HTERT RPE-1 (cell line): Measurements from ENCODE around the gene CCNE1.

Source experiments
- in situ Hi-C: fragments of 300-500 bp; cut with MboI; formaldehyde crosslinking; loops from 4 replicates; pipeline ENCODE4 v1.14.3; 2020; ENCODE audit warnings: low sequenced_read_pairs

The CCNE1 gene

DNA sequence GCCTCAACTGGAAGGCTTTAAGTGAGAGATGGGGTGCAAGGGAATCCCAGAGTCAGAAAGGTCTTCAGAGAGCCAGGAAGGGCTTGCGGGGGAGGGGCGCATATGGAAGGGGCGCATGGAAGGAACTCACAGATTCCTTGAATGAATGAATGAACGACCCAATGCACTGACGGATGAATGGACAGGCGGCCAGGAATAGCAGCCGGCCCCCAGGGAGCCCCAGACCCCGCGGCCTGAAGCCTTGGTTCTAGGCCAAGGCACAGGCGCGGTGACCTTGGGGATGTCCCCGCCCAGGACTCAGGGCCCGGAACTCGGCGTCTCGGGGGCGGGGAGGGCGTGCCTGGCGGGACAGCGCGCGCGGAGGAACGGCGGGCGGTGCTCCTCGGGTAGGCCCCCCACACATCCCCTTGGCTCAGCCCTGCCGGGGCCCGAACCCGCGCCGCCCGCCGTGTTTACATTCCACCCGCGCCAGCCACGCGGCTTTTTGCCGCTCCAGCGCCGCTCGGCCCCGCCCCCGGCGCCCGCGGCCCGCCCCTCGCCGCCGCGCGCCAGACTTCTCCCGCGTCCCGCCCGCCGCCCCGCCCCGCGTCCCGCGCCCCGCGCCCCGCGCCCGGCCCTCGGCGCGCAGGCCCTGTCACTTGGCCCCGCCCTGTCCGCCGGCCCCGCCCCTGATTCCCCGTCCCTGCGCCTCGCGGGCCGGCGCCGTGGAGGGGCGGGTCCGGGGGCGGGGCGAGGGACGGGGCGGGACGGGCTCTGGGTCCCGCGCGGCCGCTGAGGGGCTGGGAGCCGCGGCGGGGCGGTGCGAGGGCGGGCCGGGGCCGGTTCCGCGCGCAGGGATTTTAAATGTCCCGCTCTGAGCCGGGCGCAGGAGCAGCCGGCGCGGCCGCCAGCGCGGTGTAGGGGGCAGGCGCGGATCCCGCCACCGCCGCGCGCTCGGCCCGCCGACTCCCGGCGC lies at the start of gene CCNE1:
Gene CCNE1 (plus strand): TSS at position 867 of the 955 bp plus-strand sequence. CDS start 565 bp downstream, outside the sequence.
- in situ Hi-C loops: no loop called here

DNA sequence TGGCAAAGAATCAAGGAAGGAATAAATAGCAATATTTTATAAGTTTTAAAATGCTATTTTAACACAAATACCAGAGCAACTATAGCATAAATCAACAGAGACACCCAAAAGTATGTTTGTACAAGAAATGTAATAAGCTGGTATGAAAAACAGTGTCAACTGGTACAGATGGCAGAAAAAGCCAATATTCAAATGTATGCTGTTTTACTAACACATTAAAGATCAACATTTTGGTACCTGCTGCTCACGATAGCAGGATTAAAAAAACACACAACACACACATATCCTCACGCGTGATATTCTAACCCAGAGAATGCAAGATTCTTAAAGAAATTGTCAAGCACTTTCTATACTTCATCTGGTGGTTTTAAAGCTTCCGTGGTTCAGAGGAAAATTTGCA lies 48.6 kb upstream of the CCNE1 start:
- in situ Hi-C loops: no loop called here

DNA sequence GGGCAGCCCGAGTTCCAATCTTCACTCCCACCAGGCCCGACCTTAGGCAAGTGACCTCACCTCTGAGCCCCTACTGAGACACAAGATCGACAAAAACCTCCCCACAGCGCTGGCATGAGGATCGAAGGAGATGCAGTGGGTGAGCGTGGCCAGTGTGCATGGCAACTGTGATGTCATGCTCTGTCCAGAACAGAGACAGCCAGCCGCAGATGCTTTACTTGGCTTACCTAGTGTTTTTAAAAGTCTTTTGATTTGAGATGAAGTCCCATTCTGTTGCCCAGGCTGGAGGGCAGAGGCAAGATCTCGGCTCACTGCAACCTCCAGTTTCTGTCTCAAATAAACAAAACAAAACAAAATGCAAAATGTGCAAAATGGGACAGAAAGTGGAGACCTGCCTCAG lies 47.4 kb upstream of the CCNE1 start:
- in situ Hi-C loops: no loop called here

DNA sequence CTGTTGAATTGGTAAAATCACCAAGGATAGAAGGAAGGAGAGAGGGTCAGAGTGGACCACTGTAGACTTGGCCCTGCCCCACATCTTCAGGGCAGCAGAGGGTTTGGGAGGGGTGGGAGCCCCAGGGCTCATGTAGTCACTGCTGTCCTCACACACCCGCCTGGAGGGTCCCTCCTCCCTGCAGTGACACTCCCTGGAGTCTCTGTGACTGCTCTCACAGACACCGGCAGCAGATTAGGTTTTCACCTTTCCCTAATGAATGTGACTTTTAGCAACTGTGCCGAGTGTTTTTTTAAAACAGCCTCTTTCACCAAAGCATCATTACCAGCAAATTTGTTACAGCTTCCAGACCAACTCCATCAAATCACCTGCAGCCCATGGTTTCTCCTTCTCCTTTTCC lies 45.7 kb upstream of the CCNE1 start:
- in situ Hi-C loops: no loop called here

DNA sequence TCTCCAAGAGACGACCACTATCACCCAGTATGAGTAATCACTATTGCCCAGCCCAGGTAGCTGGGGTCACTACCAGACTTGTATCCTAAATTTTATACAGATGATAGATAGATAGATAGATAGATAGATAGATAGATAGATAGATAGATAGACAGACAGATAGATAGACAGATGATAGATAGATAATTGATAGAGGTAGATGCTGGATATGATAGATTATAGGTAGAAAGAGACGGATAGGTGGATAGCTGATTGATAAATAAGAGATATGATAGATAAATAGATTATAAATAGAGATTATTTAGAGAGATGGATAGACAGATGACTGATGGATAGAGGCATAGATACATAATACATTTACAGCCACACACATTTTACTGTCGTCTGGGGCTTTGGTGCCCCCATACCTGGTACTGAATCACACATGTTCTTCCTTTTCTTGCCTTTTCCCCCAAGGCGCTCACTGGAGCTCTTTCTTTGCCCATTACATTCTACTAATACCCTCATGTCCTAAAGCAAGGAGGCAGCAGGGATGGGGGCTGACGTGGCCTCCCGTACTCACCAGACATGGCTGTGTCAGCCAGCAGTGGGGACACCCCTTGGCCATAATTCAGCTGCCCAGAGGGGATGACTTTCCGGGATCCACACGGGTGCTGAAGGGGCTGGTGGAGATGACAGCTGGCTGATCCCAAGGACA lies 44.6 kb upstream of the CCNE1 start:
- in situ Hi-C loops: no loop called here

DNA sequence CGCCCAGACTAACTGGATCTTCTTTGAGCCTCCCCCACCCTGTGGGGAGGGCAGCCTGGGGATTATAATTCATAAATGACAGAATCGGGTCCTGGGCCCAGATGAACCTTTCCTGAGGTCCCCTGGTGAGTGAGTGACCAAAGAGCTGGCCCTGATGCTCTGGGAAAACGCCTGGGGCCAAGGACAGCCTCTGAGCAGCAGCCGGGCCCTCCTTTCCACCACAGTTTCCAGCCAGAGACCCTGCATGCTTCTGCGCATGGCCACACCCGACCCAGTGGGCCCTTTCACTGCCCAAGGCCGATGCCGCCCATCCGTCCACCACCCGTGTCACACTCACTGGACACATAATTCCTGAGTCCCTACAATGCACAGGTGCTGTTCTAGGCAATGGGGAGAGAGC lies 43.6 kb upstream of the CCNE1 start:
- in situ Hi-C loops: no loop called here

DNA sequence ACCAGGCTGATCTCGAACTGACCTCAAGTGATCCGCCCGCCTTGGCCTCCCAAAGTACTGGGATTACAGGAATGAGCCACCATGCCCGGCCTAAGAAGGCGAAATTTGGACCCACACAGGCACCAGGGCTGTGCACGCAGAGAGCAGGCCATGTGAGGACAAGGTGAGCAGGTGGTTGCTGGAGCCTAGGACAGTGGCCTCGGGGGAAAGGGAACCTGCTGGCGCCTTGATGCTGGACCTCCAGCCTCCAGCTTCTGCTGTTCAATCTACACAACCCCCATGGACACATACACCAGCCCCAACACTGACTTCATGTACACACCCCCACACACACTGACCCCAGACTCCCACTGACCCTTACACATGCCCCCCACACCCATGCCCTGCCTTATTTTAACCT lies 41.8 kb upstream of the CCNE1 start:
- in situ Hi-C loops: no loop called here

DNA sequence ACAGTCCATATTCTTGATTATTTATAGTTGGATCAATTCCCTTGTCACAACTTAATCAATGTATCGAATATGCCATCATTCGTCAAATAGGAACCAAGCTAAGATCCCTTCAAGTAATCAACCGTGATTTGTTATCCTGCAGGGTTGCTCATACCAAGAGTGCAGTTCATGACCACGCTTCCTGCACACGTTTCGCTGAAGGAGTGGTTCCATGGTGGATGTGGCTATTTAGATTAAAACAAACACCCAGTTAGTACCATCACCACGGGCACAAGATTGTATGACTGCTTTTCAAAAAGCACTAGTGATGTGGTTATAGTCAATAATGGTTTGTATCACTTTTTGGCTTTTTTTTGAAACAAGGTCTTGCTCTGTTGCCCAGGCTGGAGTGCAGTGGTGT lies 41.1 kb upstream of the CCNE1 start:
- in situ Hi-C loops: no loop called here

DNA sequence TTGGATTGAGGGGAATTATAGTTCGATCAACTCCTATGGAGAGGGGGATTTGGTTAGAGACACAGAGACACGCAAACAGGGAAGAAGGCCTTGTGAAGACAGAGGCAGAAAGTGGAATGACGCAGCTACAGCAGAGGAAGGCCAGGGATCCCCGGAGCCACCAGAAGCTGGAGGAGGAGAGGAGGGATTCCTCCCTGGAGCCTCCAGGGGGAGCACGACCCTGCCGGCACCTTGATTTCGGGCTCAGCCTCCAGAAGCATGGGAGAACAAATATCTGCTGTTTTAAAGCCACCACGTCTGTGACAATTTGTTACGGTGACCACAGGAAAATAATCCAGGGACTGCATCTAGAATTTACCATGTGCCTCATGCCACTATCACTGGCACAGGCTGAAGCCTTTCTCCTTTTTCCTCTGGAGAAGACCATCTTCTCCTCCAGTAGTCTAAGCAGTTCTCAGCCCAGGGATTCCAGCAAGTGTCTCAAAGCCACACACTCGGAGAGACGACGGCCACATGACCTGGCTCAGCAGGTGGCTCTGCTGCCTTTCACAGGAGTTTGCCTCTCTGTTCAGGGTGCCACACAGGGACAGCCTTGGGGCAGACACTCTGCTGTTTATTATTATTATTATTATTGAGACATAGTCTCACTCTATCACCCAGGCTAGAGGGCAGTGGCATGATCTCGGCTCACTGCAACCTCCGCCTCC lies 39.9 kb upstream of the CCNE1 start:
- in situ Hi-C loops: no loop called here

DNA sequence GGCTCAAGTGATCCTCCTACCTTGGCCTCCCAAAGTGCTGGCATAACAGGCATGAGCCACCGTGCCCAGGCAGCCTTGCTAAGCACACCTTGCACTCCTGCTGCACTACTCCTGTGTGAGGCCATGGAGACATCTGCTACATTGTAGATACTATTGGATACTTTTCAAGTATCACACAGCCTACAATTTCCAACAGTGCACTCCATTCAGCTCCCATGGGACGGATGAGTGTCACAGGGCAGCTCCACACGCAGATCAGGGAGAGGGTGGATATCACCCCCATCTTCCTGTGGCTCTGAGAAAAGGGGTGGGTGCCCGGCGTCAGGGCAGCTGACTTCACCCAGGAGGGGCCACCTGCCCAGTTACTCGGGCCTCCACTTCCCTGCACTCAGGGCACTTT lies 39.1 kb upstream of the CCNE1 start:
- in situ Hi-C loops: no loop called here

DNA sequence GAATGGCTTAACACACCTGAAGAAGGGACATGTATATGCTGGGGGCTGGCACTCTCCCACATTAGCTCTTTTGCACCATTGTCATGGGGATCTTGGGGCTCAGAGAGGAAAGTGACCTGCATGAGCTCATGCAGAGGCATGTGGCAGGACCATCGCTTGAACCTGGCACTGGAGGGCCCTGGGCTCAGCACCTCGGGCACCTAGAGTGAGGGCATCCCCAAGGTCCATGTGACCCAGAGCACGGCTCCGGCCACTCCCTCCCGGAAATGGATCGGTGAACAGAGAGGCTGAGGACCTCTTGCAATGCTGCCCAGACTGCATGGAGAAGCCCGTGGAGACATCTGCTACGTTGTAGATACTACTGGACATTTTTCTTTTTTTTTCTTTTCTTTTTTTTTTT lies 38.6 kb upstream of the CCNE1 start:
- in situ Hi-C loops: no loop called here

DNA sequence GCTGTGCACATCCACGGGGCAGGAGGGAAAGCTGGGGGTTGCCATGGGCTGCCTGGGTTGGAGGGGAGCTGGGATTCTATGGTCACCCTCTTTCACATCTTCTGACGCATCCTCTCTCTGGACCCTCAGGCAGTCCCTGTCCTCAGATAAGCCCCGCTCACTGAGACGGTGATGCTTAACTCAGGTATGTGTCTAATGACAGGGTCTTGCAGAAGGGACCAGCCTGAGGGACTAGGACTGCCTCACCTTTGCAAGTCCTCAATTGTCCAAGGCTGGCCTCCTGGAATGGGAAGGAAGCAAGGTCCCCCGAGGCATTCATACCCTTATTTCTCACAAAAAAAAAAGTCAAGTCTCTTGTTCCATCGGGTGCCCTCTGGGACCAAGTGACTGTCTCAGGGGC lies 37.7 kb upstream of the CCNE1 start:
- in situ Hi-C loops: no loop called here

DNA sequence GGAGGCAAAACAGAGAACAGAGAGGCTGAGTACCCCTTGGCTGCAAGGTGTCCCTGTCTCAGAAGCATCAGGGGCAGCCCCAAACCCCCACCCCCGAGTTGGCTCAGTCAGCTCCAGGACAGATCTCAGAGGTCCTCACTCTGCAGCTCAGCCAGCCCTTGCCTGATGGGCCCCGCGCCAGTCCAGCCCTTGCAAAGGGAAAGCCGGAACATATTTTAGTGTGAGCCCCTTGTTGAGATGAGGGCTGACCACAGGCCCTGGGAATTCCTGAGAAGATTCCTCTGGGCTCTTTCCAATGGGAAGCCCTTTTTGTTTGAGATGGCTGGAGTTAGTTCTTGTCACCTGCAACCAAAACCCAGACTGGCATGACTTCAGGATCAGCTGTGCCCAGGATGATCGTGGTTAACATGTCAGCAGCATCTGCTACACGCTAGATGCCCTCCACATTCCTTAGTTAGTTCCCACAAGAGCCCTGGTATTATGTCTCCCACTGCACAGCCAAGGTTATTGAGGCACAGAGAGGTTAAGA lies 33.9 kb upstream of the CCNE1 start:
- in situ Hi-C loops: no loop called here

DNA sequence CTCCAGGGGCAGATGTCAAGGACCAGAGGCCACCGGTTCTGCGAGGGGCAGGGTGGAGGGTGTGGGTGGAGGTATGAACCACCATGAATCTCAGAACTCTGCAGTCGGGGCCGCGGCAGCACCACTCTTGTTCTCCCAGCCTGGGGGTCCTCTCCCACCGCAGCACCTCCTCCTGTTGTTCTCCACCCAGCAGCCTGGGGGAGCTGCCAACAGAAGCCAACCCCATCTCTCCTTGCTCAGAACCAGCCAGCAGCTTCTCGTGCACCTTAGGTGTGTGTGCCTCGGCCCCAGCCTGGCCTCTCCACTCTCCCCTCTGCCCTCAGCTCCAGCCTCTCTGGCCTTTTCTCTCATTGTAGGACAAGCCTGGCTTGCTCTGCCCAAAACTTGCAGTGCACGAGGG lies 31.9 kb upstream of the CCNE1 start:
- in situ Hi-C loops: no loop called here

DNA sequence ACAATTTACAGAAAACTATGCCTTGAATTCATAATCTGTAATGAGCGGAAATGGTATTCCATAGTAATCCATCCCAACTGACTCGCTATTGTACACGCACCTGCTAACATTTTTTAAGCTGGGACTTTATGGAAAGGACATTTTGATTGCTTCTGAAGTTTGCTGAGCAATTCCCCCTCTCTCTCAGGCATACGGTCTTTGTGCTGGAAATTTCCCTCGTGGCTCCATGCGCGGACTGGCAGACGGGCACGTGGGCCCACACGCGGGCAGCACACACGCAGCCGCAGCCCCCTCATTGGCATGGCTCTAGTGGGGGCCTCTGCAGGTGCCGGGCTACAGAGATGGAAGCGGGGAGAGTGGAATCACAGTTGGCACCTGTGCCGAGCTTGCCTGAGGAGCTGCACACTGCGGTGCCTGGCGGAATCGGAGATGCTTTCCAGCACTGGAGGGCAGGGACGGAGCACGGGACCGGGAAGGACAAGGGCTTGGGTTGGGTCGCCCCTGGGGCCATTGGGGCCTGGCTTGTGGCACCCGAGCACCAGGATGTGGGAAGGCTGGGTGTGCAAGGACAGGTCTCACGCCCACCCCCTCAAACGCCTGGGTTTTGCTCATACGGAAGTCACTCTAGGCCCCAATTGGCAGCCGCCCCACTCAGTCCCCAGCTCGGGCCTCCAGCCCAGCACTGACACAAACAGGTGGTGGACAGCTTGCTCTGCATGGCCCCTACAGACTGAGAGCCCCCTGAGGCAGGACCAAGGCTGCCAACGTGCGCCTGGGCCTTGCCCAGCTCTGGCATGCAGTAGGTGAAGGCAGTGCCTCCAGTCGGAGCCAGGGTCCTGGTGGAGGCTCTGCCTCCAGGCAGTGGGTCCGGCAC lies 30.2 kb upstream of the CCNE1 start:
- in situ Hi-C loops: no loop called here

DNA sequence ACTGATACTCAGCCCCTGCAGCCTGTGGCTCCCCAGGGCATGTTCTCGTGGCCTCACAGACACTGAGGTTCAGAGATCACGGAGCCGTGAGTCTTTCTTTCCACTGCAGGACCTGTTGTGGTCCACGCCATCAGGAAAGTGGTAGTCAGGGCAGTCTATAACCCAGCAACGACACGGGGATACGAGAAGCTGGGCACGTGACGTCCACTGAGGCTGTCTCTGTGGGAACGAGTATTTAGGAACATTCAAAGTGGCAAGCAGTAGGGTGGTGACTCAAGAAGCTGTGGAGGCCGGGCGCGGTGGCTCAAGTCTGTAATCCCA lies 29.6 kb upstream of the CCNE1 start:
- in situ Hi-C loops: no loop called here

DNA sequence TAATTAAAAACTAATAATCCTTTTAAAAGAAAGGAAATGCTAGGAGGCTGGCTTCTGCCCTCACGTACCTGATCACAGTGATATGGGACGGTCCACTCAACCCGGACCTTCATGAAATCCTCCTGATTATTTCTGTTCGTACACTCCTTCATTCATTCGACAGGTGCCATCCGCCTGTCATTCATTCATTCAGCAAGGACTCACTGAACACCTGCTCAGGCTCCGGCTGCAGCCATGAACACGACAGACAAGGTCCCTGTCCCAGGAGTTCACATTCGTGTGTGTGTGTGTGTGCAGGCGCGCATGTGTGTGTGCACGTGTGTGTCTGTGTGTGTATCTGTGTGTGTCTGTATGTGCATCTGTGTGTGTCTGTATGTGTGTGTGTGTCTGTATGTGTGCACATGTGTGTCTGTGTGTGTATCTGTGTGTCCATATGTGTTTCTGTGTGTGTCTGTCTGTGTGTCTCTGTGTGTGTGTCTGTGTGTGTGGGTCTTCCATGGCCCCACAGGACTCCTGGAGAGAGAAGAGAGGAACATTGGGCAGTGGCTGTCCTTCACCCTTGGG lies 28.1 kb upstream of the CCNE1 start:
- in situ Hi-C loops: no loop called here

DNA sequence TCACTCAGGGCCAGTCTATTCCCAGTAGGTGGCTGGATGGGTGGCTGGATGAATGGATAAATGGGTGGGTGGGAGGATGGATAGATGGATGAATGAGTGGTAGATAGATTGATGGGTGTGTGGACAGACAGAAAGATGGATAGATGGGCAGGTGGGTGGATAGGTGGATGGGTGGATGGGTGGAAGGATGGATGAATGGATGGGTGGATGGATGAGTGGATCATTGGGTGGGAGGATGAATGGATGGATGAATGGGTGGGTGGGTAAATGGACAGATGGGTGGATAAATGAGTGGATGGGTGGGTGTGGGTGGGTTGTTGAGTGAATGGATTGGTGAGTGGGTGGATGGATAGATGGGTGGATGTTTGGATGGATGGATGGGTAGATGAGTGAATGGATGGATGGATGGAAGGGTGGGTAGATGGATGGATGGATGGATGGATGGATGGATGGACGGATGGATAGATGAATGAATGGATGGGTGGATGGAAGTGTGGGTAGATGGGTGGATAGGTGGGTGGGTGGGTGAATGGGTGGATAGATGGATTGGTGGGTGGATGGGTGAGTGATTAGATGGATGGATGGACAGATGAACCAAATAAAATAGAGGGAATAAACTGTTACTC lies 27.1 kb upstream of the CCNE1 start:
- in situ Hi-C loops: no loop called here

DNA sequence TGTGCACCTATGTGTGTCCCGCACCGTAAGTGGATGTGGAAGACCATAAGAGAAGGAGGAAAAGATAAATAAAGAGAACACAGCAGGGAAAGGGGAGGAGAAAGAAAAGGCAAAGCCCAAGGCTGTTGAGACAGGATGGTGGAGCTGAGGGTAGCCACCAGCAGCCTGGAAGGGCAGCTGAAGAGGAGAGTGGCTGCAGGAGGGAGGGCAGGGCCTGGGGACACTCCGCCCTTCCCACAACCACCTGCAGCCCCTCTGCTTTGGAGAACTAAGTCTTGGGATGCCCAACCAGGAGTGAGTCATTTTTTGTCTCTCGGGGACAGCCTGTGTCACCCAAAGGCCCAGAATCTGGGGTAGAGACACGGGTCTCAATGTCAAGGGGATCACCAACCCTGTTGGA lies 26.4 kb upstream of the CCNE1 start:
- in situ Hi-C loops: no loop called here
